ENCODE measurements around the gene MAD1L1. TPM values are rescaled to one million over a fixed set of nuclear protein-coding genes. Genes with fewer than 3 reads are reported as not detected.
A peak's percentile ranks its signal among the peaks of the same experiment; 100 is the strongest.

MAD1L1 gene
- total and polyA plus RNA-seq, 8 donors: 21.4 to 58.8 (median 22.5) TPM

GRCh38 chr7:1987591-1988532 lies 244.9 kb downstream of the MAD1L1 start:
- DNase-seq (peak in 1 of 4 donors; percentile 70), ATAC-seq (no peak)
- no peak overlapping the region for H3K27ac ChIP-seq
- no peaks in the 10 kb centered on the region for H3K9me3 ChIP-seq
- intact Hi-C loops (cut with DNase I): no loop called here
- no peak overlapping the region for H3K4me3 ChIP-seq
- no peaks in the 10 kb centered on the region for H3K4me1 ChIP-seq
- H3K27me3 ChIP-seq: no peaks in the 10 kb centered on the region
- TF ChIP-seq CTCF (IDR thresholded peaks at IDR 0.05): no peak
- H3K36me3 ChIP-seq: no peaks in the 10 kb centered on the region

GRCh38 chr7:1987084-1987535 lies 245.6 kb downstream of the MAD1L1 start:
- intact Hi-C loops (cut with DNase I): no loop called here
- no peak for TF ChIP-seq CTCF (IDR thresholded peaks at IDR 0.05)
- H3K27ac ChIP-seq: no peak overlapping the region

GRCh38 chr7:1986366-1987083 lies 246.2 kb downstream of the MAD1L1 start:
- no peak overlapping the region for H3K27ac ChIP-seq
- no peak overlapping the region for H3K4me3 ChIP-seq
- no peaks in the 10 kb centered on the region for H3K27me3 ChIP-seq
- DNase-seq (peak in 1 of 4 donors; percentile 61), ATAC-seq (no peak)
- H3K9me3 ChIP-seq: no peaks in the 10 kb centered on the region
- no peaks in the 10 kb centered on the region for H3K4me1 ChIP-seq
- no peak for TF ChIP-seq CTCF (IDR thresholded peaks at IDR 0.05)
- intact Hi-C loops (cut with DNase I): no loop called here
- no peaks in the 10 kb centered on the region for H3K36me3 ChIP-seq

More at GRCh38 chr7:1987084-1987535, 245.6 kb downstream of the MAD1L1 start:
- DNase-seq (peak in 1 of 4 donors; percentile 70), ATAC-seq (no peak)
- no peaks in the 10 kb centered on the region for H3K36me3 ChIP-seq
- H3K9me3 ChIP-seq: no peaks in the 10 kb centered on the region
- no peaks in the 10 kb centered on the region for H3K27me3 ChIP-seq
- no peak overlapping the region for H3K4me3 ChIP-seq
- no peaks in the 10 kb centered on the region for H3K4me1 ChIP-seq

GRCh38 chr7:1985936-1986335 lies 246.8 kb downstream of the MAD1L1 start:
- Histone ChIP-seq H3K9me3 (no peaks in the 10 kb centered on the region), H3K27me3 (no peaks in the 10 kb centered on the region), H3K36me3 (no peaks in the 10 kb centered on the region), H3K27ac (no peak overlapping the region), H3K4me3 (no peak overlapping the region), H3K4me1 (no peaks in the 10 kb centered on the region)
- TF ChIP-seq CTCF (IDR thresholded peaks at IDR 0.05): no peak
- DNase-seq: no peak
- intact Hi-C loops (cut with DNase I): no loop called here
- ATAC-seq: no peak

GRCh38 chr7:1985042-1985441 lies 247.7 kb downstream of the MAD1L1 start:
- no peaks in the 10 kb centered on the region for H3K27me3 ChIP-seq
- no peak overlapping the region for H3K27ac ChIP-seq
- no peak overlapping the region for H3K4me3 ChIP-seq
- DNase-seq (no peak), ATAC-seq (no peak)
- peaks cover 0 to 5% of the 10 kb centered on the region in 2 donors for H3K36me3 ChIP-seq
- TF ChIP-seq CTCF (IDR thresholded peaks at IDR 0.05): no peak
- no peaks in the 10 kb centered on the region for H3K9me3 ChIP-seq
- intact Hi-C loops (cut with DNase I): no loop called here
- H3K4me1 ChIP-seq: no peaks in the 10 kb centered on the region

Data from left lung (tissue), 10 donors.